Endodermal cell (in vitro differentiated cells): ENCODE measurements around the gene MRPL1. TPM values are rescaled to one million over a fixed set of nuclear protein-coding genes. Genes with fewer than 3 reads are reported as not detected.

Experiments used
- DNase-seq: peaks from one replicate; pipeline ENCODE4 v3.0.0-alpha.2; 2017
- H3K27ac ChIP-seq: 2 replicates; pipeline ENCODE4 v1.5.1; 2013; ENCODE audit warnings: mild to moderate bottlenecking, low read depth, low read length, moderate library complexity
- H3K27me3 ChIP-seq: 2 replicates; pipeline ENCODE4 v1.6.1; 2013; ENCODE audit warnings: mild to moderate bottlenecking, low read length, moderate library complexity; ENCODE audit not compliant: insufficient read depth, control insufficient read depth, poor library complexity, severe bottlenecking
- H3K36me3 ChIP-seq: 2 replicates; pipeline ENCODE4 v1.7.0; 2013; ENCODE audit warnings: mild to moderate bottlenecking, low read length, moderate library complexity; ENCODE audit not compliant: control insufficient read depth, insufficient read depth
- H3K4me1 ChIP-seq: one replicate; pipeline ENCODE4 v1.7.0; 2013; ENCODE audit warnings: low read length; ENCODE audit not compliant: control insufficient read depth, insufficient read depth
- H3K4me3 ChIP-seq: 2 replicates; pipeline ENCODE4 v1.5.1; 2013; ENCODE audit warnings: mild to moderate bottlenecking, low read length, moderate library complexity
- H3K9ac ChIP-seq: 2 replicates; pipeline ENCODE4 v1.6.1; 2013; ENCODE audit warnings: mild to moderate bottlenecking, low read length, moderate library complexity; ENCODE audit not compliant: poor library complexity, severe bottlenecking; ENCODE audit errors: extremely low read depth
- H3K9me3 ChIP-seq: 2 replicates; pipeline ENCODE4 v1.6.1; 2013; ENCODE audit warnings: mild to moderate bottlenecking, low read length, moderate library complexity; ENCODE audit not compliant: control insufficient read depth
- H3K27ac Mint-ChIP-seq: 2 replicates; pipeline ENCODE4 v1.8.0; 2020; ENCODE audit warnings: mixed read lengths
- H3K27me3 Mint-ChIP-seq: 2 replicates; pipeline ENCODE4 v1.8.0; 2021; ENCODE audit warnings: mild to moderate bottlenecking, mixed read lengths; ENCODE audit not compliant: insufficient read depth
- H3K36me3 Mint-ChIP-seq: 2 replicates; pipeline ENCODE4 v1.8.0; 2020; ENCODE audit warnings: low read depth, mixed read lengths
- H3K4me1 Mint-ChIP-seq: 2 replicates; pipeline ENCODE4 v1.8.0; 2020; ENCODE audit warnings: mixed read lengths
- H3K4me3 Mint-ChIP-seq: 2 replicates; pipeline ENCODE4 v1.8.0; 2020; ENCODE audit warnings: mild to moderate bottlenecking, moderate library complexity, mixed read lengths
- H3K9me3 Mint-ChIP-seq: 2 replicates; pipeline ENCODE4 v1.8.0; 2020; ENCODE audit warnings: mild to moderate bottlenecking, mixed read lengths
- WGBS, 2 experiments: methylation state at CpG; one replicate each; pipeline versions ENCODE4 v1.1.5 to v1.1.7; 2013; ENCODE audit warnings: missing lambda C conversion rate in 2 of 2, mixed read lengths in 1 of 2; ENCODE audit not compliant: insufficient coverage in 1 of 2, insufficient read length in 1 of 2; 5-methylcytosine and 5-hydroxymethylcytosine counted together
- total RNA-seq, 2 donors: library from RNA; stranded (reverse); fragmentation: NEBNext Ultra II Directional in 1 of 2; extraction: Animal tissue kit (Norgen Biotek cat#: 25700) in 1 of 2; gene quantifications; 2 replicates in 1 of 2; 3 replicates in 1 of 2; pipeline ENCODE4 v1.2.1, GENCODE V29; 2021
- TF ChIP-seq, protein P1 (sequence below): fragments of 200-600 bp; sonication (generic); conservative IDR thresholded peaks from 2 replicates; pipeline ENCODE4 v1.5.0; 2021; ENCODE audit warnings: antibody characterized with exemption, mild to moderate bottlenecking

Gene MRPL1
- total RNA-seq, 2 donors from 2014 or later: 31.7 to 46.4 TPM

DNA sequence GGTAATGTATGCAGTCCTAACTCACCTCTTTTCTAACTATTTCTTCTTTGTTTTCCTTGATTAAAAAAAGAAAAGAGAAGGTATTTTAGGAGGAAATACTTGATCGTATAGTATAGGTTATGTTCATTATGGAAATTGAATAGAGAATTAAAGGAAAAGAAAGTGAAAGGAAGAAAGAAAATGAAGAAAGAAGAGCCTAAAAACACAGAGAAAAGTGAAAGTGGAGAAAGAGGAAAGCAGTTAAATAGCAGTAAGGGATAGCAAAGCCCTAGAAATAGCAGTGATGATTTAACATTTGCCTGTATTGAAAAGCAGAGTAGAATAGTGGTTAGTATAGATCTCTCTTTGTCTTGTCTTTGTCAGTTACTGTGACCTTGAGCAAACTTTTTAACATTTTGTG is 37.0 kb downstream of the MRPL1 start:
- TF ChIP-seq, protein P1, sequence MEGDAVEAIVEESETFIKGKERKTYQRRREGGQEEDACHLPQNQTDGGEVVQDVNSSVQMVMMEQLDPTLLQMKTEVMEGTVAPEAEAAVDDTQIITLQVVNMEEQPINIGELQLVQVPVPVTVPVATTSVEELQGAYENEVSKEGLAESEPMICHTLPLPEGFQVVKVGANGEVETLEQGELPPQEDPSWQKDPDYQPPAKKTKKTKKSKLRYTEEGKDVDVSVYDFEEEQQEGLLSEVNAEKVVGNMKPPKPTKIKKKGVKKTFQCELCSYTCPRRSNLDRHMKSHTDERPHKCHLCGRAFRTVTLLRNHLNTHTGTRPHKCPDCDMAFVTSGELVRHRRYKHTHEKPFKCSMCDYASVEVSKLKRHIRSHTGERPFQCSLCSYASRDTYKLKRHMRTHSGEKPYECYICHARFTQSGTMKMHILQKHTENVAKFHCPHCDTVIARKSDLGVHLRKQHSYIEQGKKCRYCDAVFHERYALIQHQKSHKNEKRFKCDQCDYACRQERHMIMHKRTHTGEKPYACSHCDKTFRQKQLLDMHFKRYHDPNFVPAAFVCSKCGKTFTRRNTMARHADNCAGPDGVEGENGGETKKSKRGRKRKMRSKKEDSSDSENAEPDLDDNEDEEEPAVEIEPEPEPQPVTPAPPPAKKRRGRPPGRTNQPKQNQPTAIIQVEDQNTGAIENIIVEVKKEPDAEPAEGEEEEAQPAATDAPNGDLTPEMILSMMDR: no peak
- no peaks in the 10 kb centered on the region for H3K27me3 ChIP-seq
- no peaks in the 10 kb centered on the region for H3K4me1 ChIP-seq
- peaks cover 29% of the 10 kb centered on the region for H3K36me3 ChIP-seq
- no peak for DNase-seq
- 91% methylated on average over 1 of the region's 1 CpG for WGBS, 2 experiments
- H3K27ac ChIP-seq: no peak overlapping the region
- Mint-ChIP-seq H3K36me3 (peaks cover 24% of the 10 kb centered on the region), H3K9me3 (no peaks in the 10 kb centered on the region), H3K27ac (no peak overlapping the region), H3K27me3 (no peaks in the 10 kb centered on the region), H3K4me3 (no peak overlapping the region), H3K4me1 (peaks cover 28% of the 10 kb centered on the region)
- peaks cover 5% of the 10 kb centered on the region for H3K9me3 ChIP-seq
- H3K9ac ChIP-seq: no peak overlapping the region
- no peak overlapping the region for H3K4me3 ChIP-seq

DNA sequence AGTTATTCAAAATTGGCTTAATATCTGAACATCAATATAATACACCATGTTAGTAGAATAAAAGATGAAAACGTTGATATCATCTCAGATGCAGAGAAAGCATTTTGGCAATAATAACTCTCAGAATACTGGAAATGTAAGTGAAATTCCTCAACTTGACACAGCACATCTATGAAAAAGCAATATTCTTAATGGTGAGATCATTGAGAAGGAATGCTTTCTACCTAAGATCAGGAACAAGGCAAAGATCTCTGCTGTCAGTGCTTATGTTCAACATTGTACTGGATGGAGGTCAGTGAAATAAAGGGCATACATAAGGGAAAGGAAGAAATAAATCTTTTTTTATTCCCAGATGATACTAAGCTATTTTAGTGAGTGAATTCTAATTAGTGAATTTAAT is 40.6 kb downstream of the MRPL1 start:
- H3K27ac ChIP-seq: no peak overlapping the region
- no peak overlapping the region for H3K4me3 ChIP-seq
- H3K4me3 Mint-ChIP-seq: no peak overlapping the region
- peaks cover 11% of the 10 kb centered on the region for H3K9me3 ChIP-seq
- peaks cover 31% of the 10 kb centered on the region for H3K4me1 Mint-ChIP-seq
- no peak overlapping the region for H3K27ac Mint-ChIP-seq
- TF ChIP-seq, protein P1: no peak
- peaks cover 2% of the 10 kb centered on the region for H3K9me3 Mint-ChIP-seq
- no peak for DNase-seq
- H3K4me1 ChIP-seq: no peaks in the 10 kb centered on the region
- whole genome bisulfite sequencing, 2 experiments: 91% methylated on average over 1 of the region's 1 CpG; no CpG with 5 or more reads in 1 of the 2 experiments
- no peaks in the 10 kb centered on the region for H3K27me3 Mint-ChIP-seq
- peaks cover 10% of the 10 kb centered on the region for H3K36me3 ChIP-seq
- H3K36me3 Mint-ChIP-seq: peaks cover 18% of the 10 kb centered on the region
- H3K27me3 ChIP-seq: no peaks in the 10 kb centered on the region
- H3K9ac ChIP-seq: no peak overlapping the region

- no peak overlapping the region for H3K27ac ChIP-seq
- no peak for DNase-seq
- peaks cover 14% of the 10 kb centered on the region for H3K4me1 Mint-ChIP-seq
- no peaks in the 10 kb centered on the region for H3K4me1 ChIP-seq
- H3K9me3 ChIP-seq: peaks cover 11% of the 10 kb centered on the region
- peak overlapping the region; percentile 56 for H3K4me3 ChIP-seq
- no peaks in the 10 kb centered on the region for H3K27me3 ChIP-seq
- no peak overlapping the region for H3K9ac ChIP-seq
- H3K36me3 ChIP-seq: peaks cover 17% of the 10 kb centered on the region
- H3K27me3 Mint-ChIP-seq: no peaks in the 10 kb centered on the region
- peaks cover 2% of the 10 kb centered on the region for H3K9me3 Mint-ChIP-seq
- H3K4me3 Mint-ChIP-seq: no peak overlapping the region
- peak overlapping the region; percentile 67 for H3K27ac Mint-ChIP-seq
- peaks cover 23% of the 10 kb centered on the region for H3K36me3 Mint-ChIP-seq
- TF ChIP-seq, protein P1: no peak
Observed at GRCh38 chr4:77905651-77906263, 43.1 kb downstream of the MRPL1 start.
